GM10847 (cell line): ENCODE results near the gene GJD4.

Experiments used
- POLR2A ChIP-seq: IDR thresholded peaks from 2 replicates; pipeline ENCODE4 v1.6.1; 2011; ENCODE audit not compliant: insufficient read length; ENCODE audit errors: extremely low read depth

Gene GJD4

GRCh38 chr10:35650894-35651293, 45.8 kb downstream of the GJD4 start:
- no peak for TF ChIP-seq POLR2A

DNA sequence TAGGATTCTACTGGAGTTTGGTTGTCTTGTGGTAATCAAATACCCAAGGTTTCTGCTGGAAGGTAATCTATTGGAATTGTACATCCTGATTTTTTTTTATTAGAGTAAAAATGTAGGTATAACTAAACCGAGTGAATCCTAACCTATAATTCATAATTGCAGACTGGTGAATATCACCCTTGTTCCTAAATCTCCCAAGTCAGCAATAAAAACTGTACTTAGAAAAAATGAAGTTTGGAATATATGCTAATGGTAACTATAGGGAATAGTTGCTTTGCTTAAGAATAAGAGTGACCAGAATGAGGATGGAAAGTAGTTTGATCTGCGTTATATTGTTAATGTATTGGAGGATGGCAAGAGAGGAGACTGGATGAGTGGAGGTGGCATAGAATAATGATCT, 47.7 kb downstream of the GJD4 start:
- TF ChIP-seq POLR2A, result no peak

- no peak for TF ChIP-seq POLR2A
Measured at GRCh38 chr10:35657621-35658020, 52.5 kb downstream of the GJD4 start.
